Lower leg skin (tissue), 4 donors: ENCODE measurements around the gene NUDT12. TPM values are rescaled to one million over a fixed set of nuclear protein-coding genes. Genes with fewer than 3 reads are reported as not detected.

ENCODE experiments used
- DNase-seq, 2 donors: peaks; one replicate each; pipeline ENCODE4 v3.0.0-alpha.2; 2019; ENCODE audit warnings: low spot score in 2 of 2
- H3K4me3 ChIP-seq: fragments of 200-600 bp; sonication (generic); 2 replicates; pipeline ENCODE4 v1.5.1; 2017; ENCODE audit warnings: mild to moderate bottlenecking, low read depth; ENCODE audit not compliant: poor library complexity, severe bottlenecking
- POLR2A ChIP-seq, 2 donors: fragments of 450-650 bp; IDR thresholded peaks; one replicate each; pipeline ENCODE4 v1.6.1; 2016 to 2017; ENCODE audit warnings: antibody characterized with exemption in 2 of 2, mild to moderate bottlenecking in 1 of 2, moderate library complexity in 1 of 2
- WGBS, 2 donors: methylation state at CpG; one replicate each; pipeline ENCODE4 v1.1.5; 2018; 5-methylcytosine and 5-hydroxymethylcytosine counted together
- intact Hi-C: fragments of 100-400 bp; cut with DNase I; formaldehyde crosslinking; loops from one replicate; pipeline ENCODE4 v1.15.0; 2023; ENCODE audit warnings: low total_unique reads
- total RNA-seq, 4 donors: library from RNA; depleted of rRNA; stranded (reverse); fragments of >200 nt; gene quantifications; one replicate each; pipeline ENCODE4 v1.1.0, GENCODE V29; 2016
- TF ChIP-seq, protein P1 (sequence below), 3 donors: fragments of 450-650 bp; IDR thresholded peaks; one replicate each; pipeline ENCODE4 v1.5.1; 2016; ENCODE audit warnings: antibody characterized with exemption in 3 of 3, mild to moderate bottlenecking in 3 of 3, moderate library complexity in 2 of 3

NUDT12 gene
- total RNA-seq, 4 donors from 2014 or later = 11.5 to 14.5 (median 12.5) TPM

DNA sequence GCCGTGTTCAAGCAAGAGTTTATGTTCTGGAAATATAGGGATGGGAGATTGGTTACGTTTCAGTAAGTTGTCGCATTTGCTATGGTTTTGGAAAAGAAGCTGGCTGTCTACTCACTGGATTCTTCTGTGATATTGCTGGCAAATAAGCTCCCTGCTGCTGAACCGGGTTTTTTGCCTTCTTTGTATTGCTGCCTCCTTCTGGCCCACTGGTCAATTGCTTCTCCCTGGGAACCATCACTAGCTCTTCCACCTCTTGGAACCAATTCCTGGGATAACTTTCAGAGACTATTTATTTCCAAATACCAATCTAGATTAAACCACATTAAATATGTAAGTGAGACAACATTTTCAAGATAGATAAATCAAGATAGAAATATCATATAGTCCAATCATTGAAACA is 43.0 kb downstream of the NUDT12 start:
- intact Hi-C loops = no loop called here
- TF ChIP-seq POLR2A (IDR thresholded peaks at IDR 0.05) = no peak
- TF ChIP-seq, protein P1, sequence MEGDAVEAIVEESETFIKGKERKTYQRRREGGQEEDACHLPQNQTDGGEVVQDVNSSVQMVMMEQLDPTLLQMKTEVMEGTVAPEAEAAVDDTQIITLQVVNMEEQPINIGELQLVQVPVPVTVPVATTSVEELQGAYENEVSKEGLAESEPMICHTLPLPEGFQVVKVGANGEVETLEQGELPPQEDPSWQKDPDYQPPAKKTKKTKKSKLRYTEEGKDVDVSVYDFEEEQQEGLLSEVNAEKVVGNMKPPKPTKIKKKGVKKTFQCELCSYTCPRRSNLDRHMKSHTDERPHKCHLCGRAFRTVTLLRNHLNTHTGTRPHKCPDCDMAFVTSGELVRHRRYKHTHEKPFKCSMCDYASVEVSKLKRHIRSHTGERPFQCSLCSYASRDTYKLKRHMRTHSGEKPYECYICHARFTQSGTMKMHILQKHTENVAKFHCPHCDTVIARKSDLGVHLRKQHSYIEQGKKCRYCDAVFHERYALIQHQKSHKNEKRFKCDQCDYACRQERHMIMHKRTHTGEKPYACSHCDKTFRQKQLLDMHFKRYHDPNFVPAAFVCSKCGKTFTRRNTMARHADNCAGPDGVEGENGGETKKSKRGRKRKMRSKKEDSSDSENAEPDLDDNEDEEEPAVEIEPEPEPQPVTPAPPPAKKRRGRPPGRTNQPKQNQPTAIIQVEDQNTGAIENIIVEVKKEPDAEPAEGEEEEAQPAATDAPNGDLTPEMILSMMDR (IDR thresholded peaks at IDR 0.05) = no peak
- DNase-seq = no peak
- WGBS, 2 donors = 70 to 73% methylated on average over 4 of the region's 4 CpGs
- no peak overlapping the region for H3K4me3 ChIP-seq

DNA sequence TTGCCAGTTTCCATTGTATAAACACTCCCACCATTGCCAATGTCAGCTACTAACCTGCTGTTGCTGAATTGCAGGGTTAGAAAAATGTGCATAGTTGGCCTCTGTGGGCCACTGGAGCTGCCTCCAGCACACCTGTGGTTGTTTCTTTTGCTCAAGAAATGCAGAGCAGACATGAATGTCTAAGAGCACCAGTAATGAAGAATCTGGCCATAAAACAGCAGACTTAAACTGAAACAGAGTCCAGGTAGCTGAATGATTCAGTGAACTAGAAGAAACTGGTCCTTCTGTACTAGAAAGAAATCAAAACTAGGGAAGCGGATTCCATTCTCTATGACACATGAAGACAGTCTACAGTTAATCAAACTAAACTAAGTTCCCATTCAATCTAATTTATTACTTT is 48.2 kb downstream of the NUDT12 start:
- WGBS, 2 donors = 80 to 87% methylated on average over 1 of the region's 1 CpG
- H3K4me3 ChIP-seq = no peak overlapping the region
- TF ChIP-seq, protein P1 (IDR thresholded peaks at IDR 0.05) = no peak
- no peak for TF ChIP-seq POLR2A (IDR thresholded peaks at IDR 0.05)
- no peak for DNase-seq
- intact Hi-C loops = no loop called here

DNA sequence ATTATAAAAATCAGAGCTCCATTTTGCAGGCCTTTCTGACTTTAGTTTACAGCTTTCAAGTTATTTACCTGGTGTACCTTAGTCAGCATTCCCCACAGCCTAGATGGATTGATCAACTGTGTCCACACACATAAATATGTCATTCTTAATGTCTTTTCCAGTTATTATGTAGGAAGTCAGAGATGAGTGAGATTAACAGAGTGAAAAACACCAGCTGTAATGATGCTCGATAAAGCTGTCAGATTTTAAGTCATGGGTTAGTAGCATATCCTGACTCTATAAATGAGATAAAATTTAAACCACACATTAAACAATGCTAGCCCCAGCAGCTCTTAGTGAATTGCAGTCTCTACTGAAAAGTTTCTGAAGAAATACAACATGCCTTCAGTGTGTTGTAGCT is 48.9 kb downstream of the NUDT12 start:
- intact Hi-C loops = no loop called here
- TF ChIP-seq, protein P1 (IDR thresholded peaks at IDR 0.05) = no peak
- TF ChIP-seq POLR2A (IDR thresholded peaks at IDR 0.05) = no peak
- WGBS, 2 donors = 39 to 43% methylated on average over 1 of the region's 1 CpG

DNA sequence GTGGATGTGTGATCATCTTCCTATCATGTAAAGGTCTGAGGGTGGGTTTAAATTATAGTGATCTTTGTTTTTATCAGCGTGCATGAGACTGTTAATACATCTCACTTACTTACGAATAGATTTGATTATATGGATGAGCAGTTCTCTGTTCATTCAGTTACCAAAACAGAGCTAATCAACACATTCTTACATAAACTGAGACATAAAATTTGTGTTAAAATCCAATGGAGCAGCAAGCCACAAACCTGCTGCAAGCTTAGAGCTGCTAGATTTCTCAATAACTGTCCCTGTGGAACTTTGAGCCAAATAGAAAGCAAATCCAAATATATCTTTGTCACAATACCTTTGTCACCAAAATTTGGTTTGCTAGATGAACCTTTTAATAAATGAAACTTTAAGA is 50.1 kb downstream of the NUDT12 start:
- WGBS, 2 donors = 81 to 82% methylated on average over 2 of the region's 2 CpGs
- TF ChIP-seq, protein P1 (IDR thresholded peaks at IDR 0.05) = no peak
- TF ChIP-seq POLR2A (IDR thresholded peaks at IDR 0.05) = no peak
- DNase-seq = no peak
- intact Hi-C loops = no loop called here
- H3K4me3 ChIP-seq = no peak overlapping the region

More for the DNA sequence above, 48.9 kb downstream of the NUDT12 start:
- no peak overlapping the region for H3K4me3 ChIP-seq
- no peak for DNase-seq

DNA sequence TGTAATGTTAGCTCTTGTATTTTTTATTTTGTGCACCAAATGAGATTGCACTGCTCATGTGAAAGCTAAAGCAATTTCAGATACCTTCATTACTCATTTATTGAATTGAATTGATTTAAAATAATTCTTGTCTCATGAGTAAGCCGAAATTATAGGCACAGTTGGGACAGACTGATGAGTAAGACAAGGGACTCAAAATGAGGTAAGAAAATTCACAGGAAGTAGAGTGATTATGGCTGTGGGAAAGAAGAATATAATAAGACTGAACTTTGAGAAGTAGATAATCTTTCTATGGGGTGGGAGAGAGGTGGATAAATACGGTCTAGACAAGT is 51.1 kb downstream of the NUDT12 start:
- TF ChIP-seq POLR2A (IDR thresholded peaks at IDR 0.05) = no peak
- TF ChIP-seq, protein P1 (IDR thresholded peaks at IDR 0.05) = no peak
- intact Hi-C loops = no loop called here
- WGBS, 2 donors = 70 to 74% methylated on average over 2 of the region's 2 CpGs
- DNase-seq = no peak
- H3K4me3 ChIP-seq = no peak overlapping the region

DNA sequence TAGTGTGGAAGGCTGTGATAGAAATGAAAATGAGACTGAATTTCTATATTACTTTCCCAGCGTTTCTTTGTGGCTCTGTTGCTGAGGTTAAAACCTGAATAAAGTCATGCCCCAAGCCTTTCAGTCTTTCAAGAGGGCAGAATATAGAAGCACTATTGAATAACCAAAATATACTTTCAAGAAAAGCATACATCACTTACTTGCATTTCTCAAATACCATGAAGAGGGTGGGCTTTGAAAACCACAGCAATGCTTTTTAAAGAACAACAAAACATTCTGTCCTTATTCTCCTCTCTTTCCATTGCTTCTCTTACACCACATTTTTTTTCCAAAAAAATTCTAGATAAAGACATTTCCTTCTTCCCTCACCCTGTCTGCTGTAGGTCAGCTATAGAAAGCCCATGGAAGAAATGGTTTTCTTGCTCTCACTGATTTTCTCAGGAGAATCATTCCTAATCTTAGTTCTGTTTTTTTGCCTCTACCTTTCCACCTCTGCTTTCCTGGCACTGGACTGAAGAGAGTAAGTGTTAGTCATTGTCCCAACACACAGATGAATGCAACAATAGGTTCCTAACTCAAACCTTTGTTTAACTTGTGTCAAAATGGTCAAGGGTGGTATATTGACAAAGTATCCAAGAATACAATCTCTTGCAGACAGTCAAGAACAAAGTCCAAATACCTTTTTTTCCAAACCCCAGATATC is 51.6 kb downstream of the NUDT12 start:
- TF ChIP-seq POLR2A (IDR thresholded peaks at IDR 0.05) = no peak
- TF ChIP-seq, protein P1 (IDR thresholded peaks at IDR 0.05) = no peak
- WGBS, 2 donors = 76 to 78% methylated on average over 1 of the region's 1 CpG
- intact Hi-C loops = no loop called here
- no peak overlapping the region for H3K4me3 ChIP-seq
- no peak for DNase-seq
